Measurements from ENCODE around the gene LGALS9B.
"Not testable (repeated sequence)": the region's sequence is repeated elsewhere in the genome, so short reads cannot be mapped to it uniquely, and the experiment has no call there.

The LGALS9B gene

GRCh38 chr17:20466553-20466952 lies 786 bp downstream of the LGALS9B start:
- not testable (repeated sequence) for DNase-seq

GRCh38 chr17:20465535-20465934 lies 1.8 kb downstream of the LGALS9B start:
- not testable (repeated sequence) for DNase-seq

- DNase-seq = not testable (repeated sequence)
Observed at GRCh38 chr17:20464854-20465414, 2.4 kb downstream of the LGALS9B start.

- not testable (repeated sequence) for DNase-seq
Observed at GRCh38 chr17:20462158-20462557, 5.2 kb downstream of the LGALS9B start.

GRCh38 chr17:20457848-20458381 lies 9.4 kb downstream of the LGALS9B start:
- not testable (repeated sequence) for DNase-seq

- DNase-seq = not testable (repeated sequence)
Observed at GRCh38 chr17:20455106-20455505, 12.2 kb downstream of the LGALS9B start.

GRCh38 chr17:20453820-20454434 lies 13.4 kb downstream of the LGALS9B start:
- DNase-seq = not testable (repeated sequence)

DNA sequence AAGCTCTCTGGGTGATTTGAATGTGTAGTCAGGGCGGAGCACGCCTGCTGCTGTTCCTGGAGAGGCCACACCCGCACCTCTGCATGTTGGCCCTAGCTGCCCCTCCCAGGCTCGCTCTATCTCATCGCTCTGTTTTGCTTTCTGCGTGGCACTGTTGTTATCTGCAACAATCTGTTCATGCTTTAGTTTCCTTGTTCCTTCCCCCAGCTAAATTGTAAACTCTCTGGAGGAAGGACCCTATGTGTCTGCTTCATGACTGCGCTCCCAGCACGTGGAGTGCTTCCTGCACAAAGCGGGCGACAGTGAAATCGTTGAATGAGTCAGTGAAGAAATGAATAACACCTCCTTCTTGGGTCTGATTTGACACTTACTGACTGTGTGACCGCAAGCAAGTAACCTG lies 16.5 kb downstream of the LGALS9B start:
- DNase-seq = not testable (repeated sequence)

GRCh38 chr17:20447534-20448321 lies 19.6 kb downstream of the LGALS9B start:
- DNase-seq = not testable (repeated sequence)

- not testable (repeated sequence) for DNase-seq
Observed at GRCh38 chr17:20446895-20447294, 20.4 kb downstream of the LGALS9B start.

DNA sequence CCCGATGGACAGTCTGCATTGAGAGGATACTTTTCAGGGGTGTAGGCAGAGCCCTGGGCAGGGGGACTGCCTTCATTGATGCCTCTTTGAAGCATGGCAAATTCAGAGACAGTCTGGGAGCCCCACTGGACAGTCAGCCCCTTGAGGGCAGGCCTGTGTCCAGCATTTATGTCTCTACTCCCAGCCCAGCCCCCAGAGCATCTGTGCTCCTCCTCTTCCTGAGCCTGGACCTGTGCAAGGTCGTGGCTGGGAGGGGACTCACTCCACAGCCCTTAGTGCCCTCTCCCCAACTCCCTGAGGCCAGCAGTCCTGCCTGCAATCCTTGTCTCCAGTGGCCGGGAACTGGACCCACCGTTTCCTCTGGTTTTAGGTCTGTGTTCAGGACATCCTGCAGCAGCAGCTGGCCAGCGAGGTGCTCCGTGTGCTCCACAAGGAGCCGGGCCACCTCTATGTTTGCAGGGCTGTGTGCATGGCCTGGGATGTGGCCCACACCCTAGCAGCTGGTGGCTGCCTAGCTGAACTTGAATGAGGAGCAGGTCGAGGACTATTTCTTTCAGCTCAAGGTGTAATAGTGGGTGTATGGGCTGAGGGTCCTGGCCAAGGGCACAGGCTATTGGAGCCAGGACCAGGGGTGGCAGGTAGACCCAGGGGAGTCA lies 22.6 kb downstream of the LGALS9B start:
- not testable (repeated sequence) for DNase-seq

- not testable (repeated sequence) for DNase-seq
Observed at GRCh38 chr17:20444173-20444572, 23.2 kb downstream of the LGALS9B start.

- not testable (repeated sequence) for DNase-seq
Observed at GRCh38 chr17:20443632-20444031, 23.7 kb downstream of the LGALS9B start.

GRCh38 chr17:20440665-20441064 lies 26.7 kb downstream of the LGALS9B start:
- DNase-seq = not testable (repeated sequence)

GRCh38 chr17:20435166-20435565 lies 32.2 kb downstream of the LGALS9B start:
- DNase-seq = not testable (repeated sequence)

- not testable (repeated sequence) for DNase-seq
Observed at GRCh38 chr17:20433382-20433781, 34.0 kb downstream of the LGALS9B start.

- DNase-seq = not testable (repeated sequence)
Observed at GRCh38 chr17:20427264-20427663, 40.1 kb downstream of the LGALS9B start.

- DNase-seq = not testable (repeated sequence)
Observed at GRCh38 chr17:20422826-20423225, 44.5 kb downstream of the LGALS9B start.

GRCh38 chr17:20418838-20419237 lies 48.5 kb downstream of the LGALS9B start:
- not testable (repeated sequence) for DNase-seq

- DNase-seq = not testable (repeated sequence)
Observed at GRCh38 chr17:20417492-20418080, 49.8 kb downstream of the LGALS9B start.

- not testable (repeated sequence) for DNase-seq
Observed at GRCh38 chr17:20416381-20416911, 50.9 kb downstream of the LGALS9B start.

DNA sequence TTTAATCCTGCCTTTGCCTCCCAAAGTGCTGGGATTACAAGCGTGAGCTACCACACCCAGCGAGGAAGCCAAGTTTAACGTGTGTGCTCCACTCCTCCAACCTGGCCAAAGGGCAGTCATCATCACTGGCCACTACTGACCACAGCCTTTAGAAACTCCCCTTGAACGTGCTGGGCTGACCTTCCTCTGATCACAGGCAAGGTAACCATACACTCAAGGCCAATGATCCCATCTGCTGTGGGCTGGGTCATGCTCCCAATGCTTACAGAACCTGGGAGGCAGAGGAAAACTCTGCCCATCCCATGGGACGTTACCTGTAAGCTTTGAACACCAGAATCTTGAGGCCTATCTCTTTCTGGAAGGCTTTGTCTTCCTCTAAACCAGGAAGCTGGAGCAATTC lies 51.9 kb downstream of the LGALS9B start:
- DNase-seq = not testable (repeated sequence)

Measured in CD4-positive, alpha-beta T cell treated with Interleukin-21 for 1 hour (primary cell).